GM12878 (cell line): ENCODE data around the gene KISS1R. TPM values are rescaled to one million over a fixed set of nuclear protein-coding genes. Genes with fewer than 3 reads are reported as not detected.
A peak's percentile ranks its signal among the peaks of the same experiment; 100 is the strongest.

Experiments
- ATAC-seq: fragments of 200-7000 bp; cut with Tn5 transposase; 3 replicates; pipeline ENCODE4 v1.9.1; 2020; ENCODE audit warnings: mild to moderate bottlenecking, moderate library complexity
- BruUV-seq: library from RNA; stranded (reverse); fragments of 400-500 nt; replicated peaks from 2 replicates; lab custom pipeline; 2021; lab: Mats Ljungman, UMichigan
- CTCF ChIA-PET: fragments of 300-600 bp; sonication (Branson Sonifier 250); formaldehyde crosslinking; extraction: SDS; loops from one replicate; lab custom pipeline; 2021; ENCODE audit warnings: inconsistent platforms; lab: Yijun Ruan, JAX
- POLR2A ChIA-PET: fragments of 350-600 bp; formaldehyde crosslinking; extraction: SDS; loops from one replicate; lab custom pipeline; 2021; ENCODE audit warnings: inconsistent platforms; lab: Charles Lee
- RAD21 ChIA-PET: fragments of 300-600 bp; sonication (Branson Sonifier 250); formaldehyde crosslinking; loops from one replicate; lab custom pipeline; 2023; ENCODE audit warnings: antibody characterized with exemption; ENCODE audit not compliant: unreplicated experiment; lab: Charles Lee
- SMC1A ChIA-PET: fragments of 300-600 bp; sonication (Branson Sonifier 250); formaldehyde crosslinking; loops from one replicate; lab custom pipeline; 2023; ENCODE audit not compliant: unreplicated experiment, uncharacterized antibody; lab: Charles Lee
- DNase-seq: peaks from one replicate; pipeline ENCODE4 v3.0.0-alpha.2; 2011; ENCODE audit warnings: low read depth, low spot score
- FAIRE-seq: peaks from 3 replicates; lab custom pipeline; 2011; peaks lifted over from hg19 to GRCh38; lab: Jason Lieb, UNC
- H2AFZ ChIP-seq: 2 replicates; pipeline ENCODE4 v1.6.0; 2011; ENCODE audit warnings: low read depth, low read length, control low read depth; ENCODE audit not compliant: control insufficient read depth
- H3K27ac ChIP-seq: 2 replicates; pipeline ENCODE4 v1.5.1; 2011; ENCODE audit warnings: control low read depth; ENCODE audit not compliant: control insufficient read depth, insufficient read depth
- H3K27me3 ChIP-seq, 2 experiments: replicated peaks in 1 of 2; 2 replicates each; pipeline versions ENCODE4 v1.6.0 to v1.6.1; 2011; ENCODE audit warnings: low read length in 1 of 2; ENCODE audit not compliant: control insufficient read depth in 2 of 2, insufficient read depth in 2 of 2
- H3K36me3 ChIP-seq, 2 experiments: 2 replicates each; pipeline ENCODE4 v1.5.1; 2011; ENCODE audit warnings: low read length in 1 of 2; ENCODE audit not compliant: control insufficient read depth in 2 of 2, insufficient read depth in 2 of 2
- H3K4me1 ChIP-seq: 2 replicates; pipeline ENCODE4 v1.6.1; 2011; ENCODE audit warnings: mild to moderate bottlenecking, low read length, moderate library complexity, mixed read lengths; ENCODE audit not compliant: control insufficient read depth, insufficient read depth
- H3K4me2 ChIP-seq: 2 replicates; pipeline ENCODE4 v1.6.0; 2011; ENCODE audit warnings: control low read depth; ENCODE audit not compliant: control insufficient read depth, insufficient read depth
- H3K4me3 ChIP-seq: fragments of 200-600 bp; sonication (generic); 2 replicates; pipeline ENCODE4 v1.5.1; 2016
- H3K79me2 ChIP-seq: 2 replicates; pipeline ENCODE4 v1.6.0; 2011; ENCODE audit warnings: low read length; ENCODE audit not compliant: control insufficient read depth, insufficient read depth
- H3K9ac ChIP-seq: 2 replicates; pipeline ENCODE4 v1.8.0; 2011; ENCODE audit warnings: low read length, control low read depth, mixed read lengths; ENCODE audit not compliant: control insufficient read depth, insufficient read depth
- H3K9me3 ChIP-seq: replicated peaks from 3 replicates; pipeline ENCODE4 v1.5.1; 2011; ENCODE audit warnings: mild to moderate bottlenecking, low read length; ENCODE audit not compliant: control insufficient read depth, insufficient read depth
- H4K20me1 ChIP-seq: 2 replicates; pipeline ENCODE4 v1.6.0; 2011; ENCODE audit not compliant: control insufficient read depth, insufficient read depth
- ATF7 ChIP-seq: fragments of 450-650 bp; IDR thresholded peaks from 2 replicates; pipeline ENCODE4 v1.6.1; 2016; ENCODE audit warnings: low read depth, mild to moderate bottlenecking
- CHD1 ChIP-seq: IDR thresholded peaks from 2 replicates; pipeline ENCODE4 v1.6.1; 2012; ENCODE audit warnings: low read depth, low read length, improper control_type of control experiment
- DPF2 ChIP-seq: fragments of 450-650 bp; IDR thresholded peaks from 2 replicates; pipeline ENCODE4 v1.6.1; 2017; ENCODE audit warnings: mild to moderate bottlenecking
- EGR1 ChIP-seq, 2 experiments: IDR thresholded peaks; 1 replicate in 1 of 2; 2 replicates in 1 of 2; pipeline ENCODE4 v1.6.1; 2011 to 2012; ENCODE audit warnings: low read depth in 2 of 2, low read length in 2 of 2, borderline replicate concordance in 1 of 2, mild to moderate bottlenecking in 1 of 2, moderate library complexity in 1 of 2
- IRF4 ChIP-seq: IDR thresholded peaks from 2 replicates; pipeline ENCODE4 v1.6.1; 2011; ENCODE audit warnings: low read depth, low read length
- JUND ChIP-seq: IDR thresholded peaks from 2 replicates; pipeline ENCODE4 v1.6.1; 2012; ENCODE audit warnings: low read depth, mild to moderate bottlenecking, low read length, improper control_type of control experiment, moderate library complexity
- KDM1A ChIP-seq: fragments of 200-600 bp; sonication (generic); IDR thresholded peaks from 2 replicates; pipeline ENCODE4 v1.6.1; 2016; ENCODE audit warnings: borderline replicate concordance
- MTA2 ChIP-seq: fragments of 450-650 bp; IDR thresholded peaks from 2 replicates; pipeline ENCODE4 v1.6.1; 2016; ENCODE audit warnings: low read depth, mild to moderate bottlenecking, moderate library complexity
- MTA3 ChIP-seq: IDR thresholded peaks from 2 replicates; pipeline ENCODE4 v1.6.1; 2012; ENCODE audit warnings: low read length, inconsistent platforms, borderline replicate concordance
- NR2F1 ChIP-seq: fragments of 450-650 bp; conservative IDR thresholded peaks from 2 replicates; pipeline ENCODE4 v1.6.1; 2017; ENCODE audit warnings: mild to moderate bottlenecking
- PAX5 ChIP-seq: IDR thresholded peaks from 2 replicates; pipeline ENCODE4 v1.6.1; 2011; ENCODE audit warnings: low read depth, low read length, borderline replicate concordance
- SMARCA5 ChIP-seq: fragments of 450-650 bp; IDR thresholded peaks from 2 replicates; pipeline ENCODE4 v1.6.1; 2017; ENCODE audit warnings: mild to moderate bottlenecking
- STAT1 ChIP-seq: fragments of 450-650 bp; conservative IDR thresholded peaks from 2 replicates; pipeline ENCODE4 v1.6.1; 2014; ENCODE audit warnings: antibody characterized with exemption, mild to moderate bottlenecking
- STAT3 ChIP-seq: IDR thresholded peaks from 2 replicates; pipeline ENCODE4 v1.6.1; 2011; ENCODE audit warnings: low read depth, low read length, improper control_type of control experiment
- WGBS: methylation state at CpG from one replicate; pipeline ENCODE4 v1.1.6; 2016; ENCODE audit warnings: low lambda C conversion rate; ENCODE audit not compliant: insufficient replicate concordance, insufficient coverage; ENCODE audit errors: missing lambda C conversion rate; 5-methylcytosine and 5-hydroxymethylcytosine counted together
- in situ Hi-C: fragments of 300-500 bp; cut with MboI; formaldehyde crosslinking; loops from 9 replicates; pipeline ENCODE4 v1.14.3; 2018; ENCODE audit warnings: mixed read lengths
- intact Hi-C: fragments of 100-400 bp; cut with micrococcal nuclease; formaldehyde crosslinking; loops from one replicate; pipeline ENCODE4 v1.14.2; 2022; ENCODE audit not compliant: unreplicated experiment
- polyA plus RNA-seq, 11 experiments: library from polyadenylated mRNA; depleted of rRNA in 4 of 11; unstranded in 6 of 11; stranded (reverse) in 5 of 11; fragments of >200 nt; fragmentation: Nextera tagmentation in 4 of 11; fragmentation: Illumina TruSeq in 1 of 11; extraction: Ambion mirVana in 4 of 11; extraction: Trizol in 1 of 11; gene quantifications; 1 replicate in 1 of 11; 2 replicates in 10 of 11; pipeline versions ENCODE4 v1.2.1 to v1.2.3, GENCODE V29; 2011 to 2016; ENCODE audit warnings: inconsistent platforms in 2 of 11, missing spikeins in 2 of 11, low read depth in 1 of 11
- total RNA-seq, 4 experiments: library from RNA; depleted of rRNA in 3 of 4; stranded (reverse); fragments of >200 nt in 3 of 4; fragmentation: Illumina TruSeq in 1 of 4; extraction: Trizol in 1 of 4; gene quantifications; 2 replicates each; pipeline versions ENCODE4 v1.2.1 to v1.2.3, GENCODE V29; 2013 to 2021
- TF ChIP-seq, protein P1 (sequence below): fragments of 450-650 bp; IDR thresholded peaks from 2 replicates; pipeline ENCODE4 v1.6.1; 2017; ENCODE audit warnings: mild to moderate bottlenecking, moderate library complexity
- TF ChIP-seq, protein P2 (sequence below): IDR thresholded peaks from 2 replicates; pipeline ENCODE4 v1.6.1; 2011; ENCODE audit warnings: borderline replicate concordance, low read depth, mild to moderate bottlenecking, moderate library complexity, mixed read lengths, low read length; ENCODE audit not compliant: insufficient read depth; ENCODE audit errors: extremely low read length

The KISS1R gene
- total and polyA plus RNA-seq, 10 of the 15 experiments (the other 5 are each of a cell fraction or from before 2014, with no cell fraction given) = 0.13 to 2.7 (median 1.4) TPM; not detected in 3

DNA sequence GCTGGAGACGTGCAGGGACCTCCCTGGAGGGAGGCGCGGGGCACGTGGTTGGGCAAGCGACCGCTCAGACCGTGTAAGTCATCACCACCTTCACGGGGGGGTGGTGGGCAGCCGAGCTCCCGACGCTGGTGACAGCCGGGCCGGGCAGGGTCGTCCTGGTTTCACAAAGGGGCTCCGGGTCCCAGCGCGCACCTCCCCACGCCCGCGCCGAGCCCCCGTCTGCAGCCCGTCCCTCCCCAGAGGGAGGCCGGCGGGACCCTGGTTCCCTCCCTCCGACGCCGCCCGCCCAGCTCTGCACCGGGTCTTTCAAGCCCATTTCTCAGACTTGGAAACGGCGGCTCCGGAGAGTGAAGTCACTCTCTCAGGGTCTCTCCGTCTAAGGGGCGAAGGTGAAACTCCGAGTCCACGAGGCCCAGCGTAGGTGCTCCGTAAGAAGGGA lies 8.0 kb downstream of the KISS1R start:
- in situ Hi-C loops = no loop called here
- RAD21 ChIA-PET = interaction anchor here (0.7 to 4.4 kb wide), 7 partner anchors 14 to 209 kb away, joined by 3 to 95 read pairs (median 9); partner anchors contain the start of gene WDR18
- Histone ChIP-seq H3K4me1 (peaks cover 20% of the 10 kb centered on the region), H4K20me1 (no peaks in the 10 kb centered on the region), H3K36me3 (peaks cover 3 to 6% of the 10 kb centered on the region in 2 experiments; a peak in 3 of 4 replicates), H3K79me2 (peaks cover 47% of the 10 kb centered on the region), H3K9me3 (no peaks in the 10 kb centered on the region), H3K4me3 (peak overlapping the region; percentile 99), H3K4me2 (peak overlapping the region; percentile 89), H3K27me3 (no peaks in the 10 kb centered on the region), H3K9ac (peak overlapping the region; percentile 97), H3K27ac (peak overlapping the region; percentile 96), H2AFZ (peak overlapping the region; percentile 78)
- intact Hi-C loops = loop anchor here (1.0 to 10.0 kb wide), 4 partner anchors 22 to 320 kb away; partner anchors contain the start of genes ATP5F1D, GRIN3B, MIDN and WDR18
- no TSS peak for BruUV-seq
- no peak for FAIRE-seq
- peak; percentile 78 for ATAC-seq
- POLR2A ChIA-PET = interaction anchor here (0.6 to 3.9 kb wide), 3 partner anchors 13 to 59 kb away, joined by 3 to 36 read pairs (median 34); partner anchors contain the start of gene WDR18
- 1% methylated on average over 27 of the region's 39 CpGs for WGBS
- CTCF ChIA-PET = interaction anchor here (0.6 to 4.0 kb wide), 10 partner anchors 16 to 74 kb away, joined by 3 to 150 read pairs (median 4); partner anchors contain the start of gene WDR18
- DNase-seq = no peak
- SMC1A ChIA-PET = interaction anchor here (1.0 to 4.3 kb wide), 3 partner anchors 24 to 58 kb away, joined by 3 to 119 read pairs (median 16); partner anchors contain the start of gene WDR18
- TF ChIP-seq KDM1A (no peak), STAT1 (no peak), STAT3 (no peak), IRF4 (no peak), SMARCA5 (peak; percentile 99), MTA2 (no peak), CHD1 (no peak), ATF7 (peak; percentile 93), EGR1 (IDR thresholded peaks at IDR 0.05; ENCODE audit: borderline replicate concordance in 1 of 2, low read depth in 2 of 2, low read length in 2 of 2) (peak in 1 of 2 experiments; percentile 51; a peak in 1 of 3 replicates), DPF2 (peak; percentile 62; the same call in 1 of the 2 replicates), JUND (peak; percentile 25; the same call in 1 of the 2 replicates), PAX5 (no peak), MTA3 (no peak), NR2F1 (peak; percentile 41; the same call in 1 of the 2 replicates)
- TF ChIP-seq, protein P1, sequence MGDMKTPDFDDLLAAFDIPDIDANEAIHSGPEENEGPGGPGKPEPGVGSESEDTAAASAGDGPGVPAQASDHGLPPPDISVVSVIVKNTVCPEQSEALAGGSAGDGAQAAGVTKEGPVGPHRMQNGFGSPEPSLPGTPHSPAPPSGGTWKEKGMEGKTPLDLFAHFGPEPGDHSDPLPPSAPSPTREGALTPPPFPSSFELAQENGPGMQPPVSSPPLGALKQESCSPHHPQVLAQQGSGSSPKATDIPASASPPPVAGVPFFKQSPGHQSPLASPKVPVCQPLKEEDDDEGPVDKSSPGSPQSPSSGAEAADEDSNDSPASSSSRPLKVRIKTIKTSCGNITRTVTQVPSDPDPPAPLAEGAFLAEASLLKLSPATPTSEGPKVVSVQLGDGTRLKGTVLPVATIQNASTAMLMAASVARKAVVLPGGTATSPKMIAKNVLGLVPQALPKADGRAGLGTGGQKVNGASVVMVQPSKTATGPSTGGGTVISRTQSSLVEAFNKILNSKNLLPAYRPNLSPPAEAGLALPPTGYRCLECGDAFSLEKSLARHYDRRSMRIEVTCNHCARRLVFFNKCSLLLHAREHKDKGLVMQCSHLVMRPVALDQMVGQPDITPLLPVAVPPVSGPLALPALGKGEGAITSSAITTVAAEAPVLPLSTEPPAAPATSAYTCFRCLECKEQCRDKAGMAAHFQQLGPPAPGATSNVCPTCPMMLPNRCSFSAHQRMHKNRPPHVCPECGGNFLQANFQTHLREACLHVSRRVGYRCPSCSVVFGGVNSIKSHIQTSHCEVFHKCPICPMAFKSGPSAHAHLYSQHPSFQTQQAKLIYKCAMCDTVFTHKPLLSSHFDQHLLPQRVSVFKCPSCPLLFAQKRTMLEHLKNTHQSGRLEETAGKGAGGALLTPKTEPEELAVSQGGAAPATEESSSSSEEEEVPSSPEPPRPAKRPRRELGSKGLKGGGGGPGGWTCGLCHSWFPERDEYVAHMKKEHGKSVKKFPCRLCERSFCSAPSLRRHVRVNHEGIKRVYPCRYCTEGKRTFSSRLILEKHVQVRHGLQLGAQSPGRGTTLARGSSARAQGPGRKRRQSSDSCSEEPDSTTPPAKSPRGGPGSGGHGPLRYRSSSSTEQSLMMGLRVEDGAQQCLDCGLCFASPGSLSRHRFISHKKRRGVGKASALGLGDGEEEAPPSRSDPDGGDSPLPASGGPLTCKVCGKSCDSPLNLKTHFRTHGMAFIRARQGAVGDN = 0 out of 2 replicates have a peak, but pooled peaks have one; percentile 4
- TF ChIP-seq, protein P2, sequence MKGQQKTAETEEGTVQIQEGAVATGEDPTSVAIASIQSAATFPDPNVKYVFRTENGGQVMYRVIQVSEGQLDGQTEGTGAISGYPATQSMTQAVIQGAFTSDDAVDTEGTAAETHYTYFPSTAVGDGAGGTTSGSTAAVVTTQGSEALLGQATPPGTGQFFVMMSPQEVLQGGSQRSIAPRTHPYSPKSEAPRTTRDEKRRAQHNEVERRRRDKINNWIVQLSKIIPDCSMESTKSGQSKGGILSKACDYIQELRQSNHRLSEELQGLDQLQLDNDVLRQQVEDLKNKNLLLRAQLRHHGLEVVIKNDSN = peak; percentile 83
